NT2/D1 (cell line): ENCODE data around the gene SPOP.
"Not testable (repeated sequence)": the region's sequence is repeated elsewhere in the genome, so short reads cannot be mapped to it uniquely, and the experiment has no call there.

ENCODE experiments used
- DNase-seq: peaks from one replicate; pipeline ENCODE4 v3.0.0-alpha.2; 2011; ENCODE audit warnings: low read depth, low spot score
- H3K27me3 ChIP-seq: 2 replicates; pipeline ENCODE4 v1.6.0; 2011; ENCODE audit warnings: mild to moderate bottlenecking; ENCODE audit not compliant: insufficient read length, insufficient read depth
- H3K36me3 ChIP-seq: 2 replicates; pipeline ENCODE4 v1.6.1; 2011; ENCODE audit warnings: mild to moderate bottlenecking, low read length, mixed read lengths; ENCODE audit not compliant: insufficient read depth, insufficient read length
- H3K4me1 ChIP-seq: 2 replicates; pipeline ENCODE4 v1.5.1; 2011; ENCODE audit not compliant: insufficient read depth, insufficient read length
- H3K4me3 ChIP-seq: 2 replicates; pipeline ENCODE4 v1.5.1; 2011; ENCODE audit warnings: low read depth; ENCODE audit not compliant: insufficient read length
- H3K9ac ChIP-seq: 2 replicates; pipeline ENCODE4 v1.6.0; 2011; ENCODE audit warnings: low read depth; ENCODE audit not compliant: insufficient read length
- H3K9me3 ChIP-seq: 2 replicates; pipeline ENCODE4 v1.5.1; 2011; ENCODE audit warnings: mild to moderate bottlenecking, low read length; ENCODE audit not compliant: insufficient read depth
- SUZ12 ChIP-seq: IDR thresholded peaks from 2 replicates; pipeline ENCODE4 v1.6.1; 2011; ENCODE audit not compliant: insufficient read length, insufficient read depth; ENCODE audit errors: extremely low read depth
- YY1 ChIP-seq: IDR thresholded peaks from 2 replicates; pipeline ENCODE4 v1.6.1; 2011; ENCODE audit not compliant: insufficient read length, insufficient read depth
- ZNF274 ChIP-seq: IDR thresholded peaks from 2 replicates; pipeline ENCODE4 v1.6.1; 2011; ENCODE audit warnings: mild to moderate bottlenecking, low read depth, low read length

Gene SPOP

GRCh38 chr17:49556223-49556943 is 121.5 kb downstream of the SPOP start:
- H3K4me1 ChIP-seq: peaks cover 2% of the 10 kb centered on the region
- H3K27me3 ChIP-seq: peaks cover 23% of the 10 kb centered on the region
- DNase-seq: peak; percentile 58
- H3K9ac ChIP-seq: peak overlapping the region; percentile 16
- TF ChIP-seq SUZ12 (no peak), ZNF274 (no peak), YY1 (no peak)
- H3K4me3 ChIP-seq: no peak overlapping the region
- no peaks in the 10 kb centered on the region for H3K36me3 ChIP-seq
- H3K9me3 ChIP-seq: no peaks in the 10 kb centered on the region

GRCh38 chr17:49555495-49556222 is 122.2 kb downstream of the SPOP start:
- TF ChIP-seq ZNF274 (no peak), SUZ12 (no peak), YY1 (no peak)
- Histone ChIP-seq H3K4me1 (peaks cover 2% of the 10 kb centered on the region), H3K27me3 (peaks cover 23% of the 10 kb centered on the region), H3K36me3 (no peaks in the 10 kb centered on the region), H3K9me3 (no peaks in the 10 kb centered on the region), H3K4me3 (no peak overlapping the region), H3K9ac (no peak overlapping the region)
- no peak for DNase-seq

- Histone ChIP-seq H3K9me3 (no peaks in the 10 kb centered on the region), H3K27me3 (peaks cover 23% of the 10 kb centered on the region), H3K36me3 (no peaks in the 10 kb centered on the region), H3K4me3 (no peak overlapping the region), H3K4me1 (peaks cover 7% of the 10 kb centered on the region), H3K9ac (no peak overlapping the region)
- TF ChIP-seq ZNF274 (no peak), YY1 (no peak), SUZ12 (no peak)
- DNase-seq: no peak
Observed at GRCh38 chr17:49554694-49555494, 123.0 kb downstream of the SPOP start.

GRCh38 chr17:49553676-49554335 is 124.1 kb downstream of the SPOP start:
- peaks cover 10% of the 10 kb centered on the region for H3K4me1 ChIP-seq
- peaks cover 23% of the 10 kb centered on the region for H3K27me3 ChIP-seq
- H3K36me3 ChIP-seq: no peaks in the 10 kb centered on the region
- DNase-seq: no peak
- H3K9ac ChIP-seq: no peak overlapping the region
- no peak for TF ChIP-seq SUZ12
- no peak for TF ChIP-seq ZNF274
- TF ChIP-seq YY1: no peak
- H3K9me3 ChIP-seq: no peaks in the 10 kb centered on the region
- no peak overlapping the region for H3K4me3 ChIP-seq

- H3K9me3 ChIP-seq: no peaks in the 10 kb centered on the region
- H3K36me3 ChIP-seq: no peaks in the 10 kb centered on the region
- no peak overlapping the region for H3K4me3 ChIP-seq
- DNase-seq: no peak
- H3K9ac ChIP-seq: no peak overlapping the region
- TF ChIP-seq SUZ12 (no peak), YY1 (no peak), ZNF274 (no peak)
- peaks cover 22% of the 10 kb centered on the region for H3K4me1 ChIP-seq
- H3K27me3 ChIP-seq: peaks cover 17% of the 10 kb centered on the region
Observed at GRCh38 chr17:49552070-49552751, 125.7 kb downstream of the SPOP start.

- no peak for DNase-seq
- no peaks in the 10 kb centered on the region for H3K36me3 ChIP-seq
- H3K4me1 ChIP-seq: peaks cover 28% of the 10 kb centered on the region
- no peak overlapping the region for H3K4me3 ChIP-seq
- TF ChIP-seq ZNF274: no peak
- TF ChIP-seq SUZ12: no peak
- TF ChIP-seq YY1: no peak
- peaks cover 15% of the 10 kb centered on the region for H3K27me3 ChIP-seq
- no peaks in the 10 kb centered on the region for H3K9me3 ChIP-seq
- H3K9ac ChIP-seq: no peak overlapping the region
Observed at GRCh38 chr17:49551221-49552069, 126.5 kb downstream of the SPOP start.

- not testable (repeated sequence) for DNase-seq, H3K4me3 ChIP-seq, H3K9me3 ChIP-seq, H3K9ac ChIP-seq, H3K36me3 ChIP-seq
- Histone ChIP-seq H3K27me3 (peaks cover 13% of the 10 kb centered on the region), H3K4me1 (peaks cover 34% of the 10 kb centered on the region)
Observed at GRCh38 chr17:49550764-49551163, 127.1 kb downstream of the SPOP start.
